HG02970 (cell line): ENCODE results near the gene STX19.
"Not testable (repeated sequence)": the region's sequence is repeated elsewhere in the genome, so short reads cannot be mapped to it uniquely, and the experiment has no call there.

Source experiments
- ATAC-seq: cut with Tn5 transposase; IDR thresholded peaks from one replicate; pipeline ENCODE4 v1.9.1; 2021; ENCODE audit warnings: mild to moderate bottlenecking, moderate library complexity, moderate number of reproducible peaks; ENCODE audit not compliant: unreplicated experiment, low FRiP score

Gene STX19

GRCh38 chr3:94028093-94028837, at the start of gene STX19:
STX19 (minus strand) TSS chr3:94028597; CDS start chr3:94015269, 13,328 bp downstream.
- no peak for ATAC-seq

GRCh38 chr3:94076055-94076454, 47.7 kb upstream of the STX19 start:
- ATAC-seq = no peak

GRCh38 chr3:94071713-94072284, 43.4 kb upstream of the STX19 start:
- peak; percentile 64 for ATAC-seq

- peak; percentile 63 for ATAC-seq
Measured at GRCh38 chr3:94070341-94070911, 42.0 kb upstream of the STX19 start.

- no peak for ATAC-seq
Measured at GRCh38 chr3:94069194-94069813, 40.9 kb upstream of the STX19 start.

GRCh38 chr3:94066506-94067500, 38.4 kb upstream of the STX19 start:
- no peak for ATAC-seq

- ATAC-seq = no peak
Measured at GRCh38 chr3:94065819-94066480, 37.6 kb upstream of the STX19 start.

- ATAC-seq = no peak
Measured at GRCh38 chr3:94065122-94065521, 36.7 kb upstream of the STX19 start.

- no peak for ATAC-seq
Measured at GRCh38 chr3:94064243-94064860, 36.0 kb upstream of the STX19 start.

- no peak for ATAC-seq
Measured at GRCh38 chr3:94063496-94064119, 35.2 kb upstream of the STX19 start.

GRCh38 chr3:94062513-94063404, 34.4 kb upstream of the STX19 start, which contains the start of the genes DHFR2 and NSUN3:
DHFR2 (minus strand) TSS chr3:94062916; CDS start chr3:94061511, 1,405 bp downstream.
NSUN3 (plus strand) TSS chr3:94063061; CDS start chr3:94063127, 66 bp downstream.
- ATAC-seq = peak; percentile 97

- no peak for ATAC-seq
Measured at GRCh38 chr3:94061297-94061696, 32.9 kb upstream of the STX19 start.

- no peak for ATAC-seq
Measured at GRCh38 chr3:94050546-94050945, 22.1 kb upstream of the STX19 start.

GRCh38 chr3:94049267-94049666, 20.9 kb upstream of the STX19 start:
- ATAC-seq = no peak

GRCh38 chr3:94046533-94046932, 18.1 kb upstream of the STX19 start:
- no peak for ATAC-seq

- not testable (repeated sequence) for ATAC-seq
Measured at GRCh38 chr3:94044100-94044936, 15.9 kb upstream of the STX19 start.

GRCh38 chr3:94043285-94043684, 14.9 kb upstream of the STX19 start:
- no peak for ATAC-seq
